ENCODE measurements around the gene PWWP2A.

PWWP2A gene

GRCh38 chr5:160064995-160065614, 54.1 kb downstream of the PWWP2A start:
- H3K9ac ChIP-seq (ENCODE audit: low read depth, low read length) = no peak overlapping the region
- no peaks in the 10 kb centered on the region for H3K4me1 ChIP-seq (ENCODE audit: control insufficient read depth, insufficient read depth, low read length)
- no peak overlapping the region for H3K4me2 ChIP-seq (ENCODE audit: low read length)
- H3K36me3 ChIP-seq (ENCODE audit: insufficient read depth, low read length) = peaks cover 27% of the 10 kb centered on the region
- H3K9me3 ChIP-seq (replicated peaks; ENCODE audit: low read length) = no peaks in the 10 kb centered on the region
- no peak overlapping the region for H3K4me3 ChIP-seq (ENCODE audit: low read length)
- H3K27me3 ChIP-seq (ENCODE audit: control insufficient read depth, insufficient read depth, low read length) = no peaks in the 10 kb centered on the region

GRCh38 chr5:160064417-160064810, 54.8 kb downstream of the PWWP2A start:
- no peaks in the 10 kb centered on the region for H3K9me3 ChIP-seq (replicated peaks; ENCODE audit: low read length)
- H3K4me3 ChIP-seq (ENCODE audit: low read length) = no peak overlapping the region
- H3K27me3 ChIP-seq (ENCODE audit: control insufficient read depth, insufficient read depth, low read length) = no peaks in the 10 kb centered on the region
- no peak overlapping the region for H3K4me2 ChIP-seq (ENCODE audit: low read length)
- H3K4me1 ChIP-seq (ENCODE audit: control insufficient read depth, insufficient read depth, low read length) = no peaks in the 10 kb centered on the region
- H3K36me3 ChIP-seq (ENCODE audit: insufficient read depth, low read length) = peaks cover 33% of the 10 kb centered on the region
- no peak overlapping the region for H3K9ac ChIP-seq (ENCODE audit: low read depth, low read length)

- no peaks in the 10 kb centered on the region for H3K4me1 ChIP-seq (ENCODE audit: control insufficient read depth, insufficient read depth, low read length)
- no peaks in the 10 kb centered on the region for H3K9me3 ChIP-seq (replicated peaks; ENCODE audit: low read length)
- H3K9ac ChIP-seq (ENCODE audit: low read depth, low read length) = no peak overlapping the region
- no peaks in the 10 kb centered on the region for H3K27me3 ChIP-seq (ENCODE audit: control insufficient read depth, insufficient read depth, low read length)
- H3K4me2 ChIP-seq (ENCODE audit: low read length) = no peak overlapping the region
- peaks cover 40% of the 10 kb centered on the region for H3K36me3 ChIP-seq (ENCODE audit: insufficient read depth, low read length)
- no peak overlapping the region for H3K4me3 ChIP-seq (ENCODE audit: low read length)
Observed at GRCh38 chr5:160061770-160062169, 57.5 kb downstream of the PWWP2A start.

- Histone ChIP-seq H3K9me3 (replicated peaks; ENCODE audit: low read length) (no peaks in the 10 kb centered on the region), H3K4me3 (ENCODE audit: low read length) (no peak overlapping the region), H3K4me1 (ENCODE audit: control insufficient read depth, insufficient read depth, low read length) (peaks cover 1% of the 10 kb centered on the region), H3K4me2 (ENCODE audit: low read length) (no peak overlapping the region), H3K36me3 (ENCODE audit: insufficient read depth, low read length) (peaks cover 38% of the 10 kb centered on the region), H3K9ac (ENCODE audit: low read depth, low read length) (no peak overlapping the region), H3K27me3 (ENCODE audit: control insufficient read depth, insufficient read depth, low read length) (no peaks in the 10 kb centered on the region)
Observed at GRCh38 chr5:160060001-160060400, 59.2 kb downstream of the PWWP2A start.

- H3K36me3 ChIP-seq (ENCODE audit: insufficient read depth, low read length) = peaks cover 35% of the 10 kb centered on the region
- H3K4me3 ChIP-seq (ENCODE audit: low read length) = no peak overlapping the region
- H3K9me3 ChIP-seq (replicated peaks; ENCODE audit: low read length) = no peaks in the 10 kb centered on the region
- H3K27me3 ChIP-seq (ENCODE audit: control insufficient read depth, insufficient read depth, low read length) = no peaks in the 10 kb centered on the region
- no peak overlapping the region for H3K9ac ChIP-seq (ENCODE audit: low read depth, low read length)
- peaks cover 14% of the 10 kb centered on the region for H3K4me1 ChIP-seq (ENCODE audit: control insufficient read depth, insufficient read depth, low read length)
- no peak overlapping the region for H3K4me2 ChIP-seq (ENCODE audit: low read length)
Observed at GRCh38 chr5:160057256-160057655, 62.0 kb downstream of the PWWP2A start.

DNA sequence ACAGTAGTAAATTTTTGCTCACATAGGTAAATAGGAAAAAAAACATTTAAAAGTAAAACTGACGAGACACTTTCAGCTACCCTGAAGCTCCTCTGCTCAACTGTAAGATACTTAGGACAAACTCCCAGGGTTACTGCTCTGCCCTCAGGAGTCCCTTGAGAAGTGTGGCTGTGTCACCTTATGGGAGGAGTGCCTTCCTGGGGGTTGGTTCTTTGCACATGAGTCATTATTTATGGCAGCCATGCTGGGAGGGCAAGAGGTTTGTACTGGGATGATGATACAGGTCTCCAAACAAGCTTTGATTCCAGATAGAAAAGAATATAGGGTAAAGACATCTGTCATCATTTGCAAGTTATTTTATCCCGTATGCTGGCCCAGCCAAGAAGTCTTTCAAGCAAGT, 64.4 kb downstream of the PWWP2A start:
- H3K27me3 ChIP-seq (ENCODE audit: control insufficient read depth, insufficient read depth, low read length) = no peaks in the 10 kb centered on the region
- no peak overlapping the region for H3K4me3 ChIP-seq (ENCODE audit: low read length)
- H3K36me3 ChIP-seq (ENCODE audit: insufficient read depth, low read length) = peaks cover 47% of the 10 kb centered on the region
- H3K4me2 ChIP-seq (ENCODE audit: low read length) = no peak overlapping the region
- no peak overlapping the region for H3K9ac ChIP-seq (ENCODE audit: low read depth, low read length)
- H3K9me3 ChIP-seq (replicated peaks; ENCODE audit: low read length) = no peaks in the 10 kb centered on the region
- peaks cover 14% of the 10 kb centered on the region for H3K4me1 ChIP-seq (ENCODE audit: control insufficient read depth, insufficient read depth, low read length)

DNA sequence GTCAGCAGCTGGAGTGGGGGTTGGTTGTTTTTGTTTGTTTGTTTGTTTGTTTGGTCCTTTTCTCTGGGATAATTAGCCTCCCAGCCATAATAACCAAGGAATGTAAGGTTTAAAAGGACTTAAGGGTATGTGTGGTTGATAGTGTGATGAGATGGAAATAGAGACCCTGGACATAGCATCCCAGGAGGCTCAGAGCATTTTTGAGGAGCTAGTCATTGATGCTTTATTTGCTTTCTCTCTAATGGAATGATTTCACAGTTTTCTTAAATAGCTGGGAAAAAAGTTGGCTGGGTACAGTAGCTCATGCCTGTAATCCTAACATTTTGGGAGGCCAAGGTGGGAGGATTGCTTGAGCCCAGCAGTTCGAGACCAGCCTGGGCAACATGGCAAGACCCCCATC, 65.2 kb downstream of the PWWP2A start:
- Histone ChIP-seq H3K36me3 (ENCODE audit: insufficient read depth, low read length) (peaks cover 47% of the 10 kb centered on the region), H3K4me3 (ENCODE audit: low read length) (no peak overlapping the region)

GRCh38 chr5:160049099-160049498, 70.2 kb downstream of the PWWP2A start:
- Histone ChIP-seq H3K36me3 (ENCODE audit: insufficient read depth, low read length) (peaks cover 38% of the 10 kb centered on the region), H3K4me2 (ENCODE audit: low read length) (no peak overlapping the region), H3K9ac (ENCODE audit: low read depth, low read length) (no peak overlapping the region), H3K4me1 (ENCODE audit: control insufficient read depth, insufficient read depth, low read length) (peaks cover 17% of the 10 kb centered on the region), H3K4me3 (ENCODE audit: low read length) (no peak overlapping the region), H3K9me3 (replicated peaks; ENCODE audit: low read length) (no peaks in the 10 kb centered on the region), H3K27me3 (ENCODE audit: control insufficient read depth, insufficient read depth, low read length) (no peaks in the 10 kb centered on the region)

More for the DNA sequence above, 65.2 kb downstream of the PWWP2A start:
- Histone ChIP-seq H3K9me3 (replicated peaks; ENCODE audit: low read length) (no peaks in the 10 kb centered on the region), H3K9ac (ENCODE audit: low read depth, low read length) (no peak overlapping the region), H3K4me2 (ENCODE audit: low read length) (no peak overlapping the region), H3K4me1 (ENCODE audit: control insufficient read depth, insufficient read depth, low read length) (peaks cover 14% of the 10 kb centered on the region), H3K27me3 (ENCODE audit: control insufficient read depth, insufficient read depth, low read length) (no peaks in the 10 kb centered on the region)

- no peak overlapping the region for H3K9ac ChIP-seq (ENCODE audit: low read depth, low read length)
- H3K36me3 ChIP-seq (ENCODE audit: insufficient read depth, low read length) = peaks cover 37% of the 10 kb centered on the region
- H3K27me3 ChIP-seq (ENCODE audit: control insufficient read depth, insufficient read depth, low read length) = no peaks in the 10 kb centered on the region
- H3K9me3 ChIP-seq (replicated peaks; ENCODE audit: low read length) = no peaks in the 10 kb centered on the region
- no peak overlapping the region for H3K4me2 ChIP-seq (ENCODE audit: low read length)
- peaks cover 13% of the 10 kb centered on the region for H3K4me1 ChIP-seq (ENCODE audit: control insufficient read depth, insufficient read depth, low read length)
- no peak overlapping the region for H3K4me3 ChIP-seq (ENCODE audit: low read length)
Observed at GRCh38 chr5:160048131-160048530, 71.1 kb downstream of the PWWP2A start.

GRCh38 chr5:160047423-160047822, 71.8 kb downstream of the PWWP2A start:
- H3K36me3 ChIP-seq (ENCODE audit: insufficient read depth, low read length) = peaks cover 33% of the 10 kb centered on the region
- no peak overlapping the region for H3K4me2 ChIP-seq (ENCODE audit: low read length)
- no peak overlapping the region for H3K4me3 ChIP-seq (ENCODE audit: low read length)
- H3K9me3 ChIP-seq (replicated peaks; ENCODE audit: low read length) = no peaks in the 10 kb centered on the region
- no peak overlapping the region for H3K9ac ChIP-seq (ENCODE audit: low read depth, low read length)
- H3K27me3 ChIP-seq (ENCODE audit: control insufficient read depth, insufficient read depth, low read length) = no peaks in the 10 kb centered on the region
- peaks cover 13% of the 10 kb centered on the region for H3K4me1 ChIP-seq (ENCODE audit: control insufficient read depth, insufficient read depth, low read length)

GRCh38 chr5:160044967-160045366, 74.3 kb downstream of the PWWP2A start:
- Histone ChIP-seq H3K9me3 (replicated peaks; ENCODE audit: low read length) (no peaks in the 10 kb centered on the region), H3K27me3 (ENCODE audit: control insufficient read depth, insufficient read depth, low read length) (no peaks in the 10 kb centered on the region), H3K4me3 (ENCODE audit: low read length) (no peak overlapping the region), H3K4me2 (ENCODE audit: low read length) (no peak overlapping the region), H3K4me1 (ENCODE audit: control insufficient read depth, insufficient read depth, low read length) (peaks cover 13% of the 10 kb centered on the region), H3K9ac (ENCODE audit: low read depth, low read length) (no peak overlapping the region), H3K36me3 (ENCODE audit: insufficient read depth, low read length) (peaks cover 24% of the 10 kb centered on the region)

- Histone ChIP-seq H3K9ac (ENCODE audit: low read depth, low read length) (no peak overlapping the region), H3K4me3 (ENCODE audit: low read length) (no peak overlapping the region), H3K36me3 (ENCODE audit: insufficient read depth, low read length) (peaks cover 21% of the 10 kb centered on the region), H3K9me3 (replicated peaks; ENCODE audit: low read length) (no peaks in the 10 kb centered on the region), H3K4me1 (ENCODE audit: control insufficient read depth, insufficient read depth, low read length) (peaks cover 13% of the 10 kb centered on the region), H3K27me3 (ENCODE audit: control insufficient read depth, insufficient read depth, low read length) (no peaks in the 10 kb centered on the region), H3K4me2 (ENCODE audit: low read length) (no peak overlapping the region)
Observed at GRCh38 chr5:160044391-160044804, 74.9 kb downstream of the PWWP2A start.
